SH-SY5Y (cell line): ENCODE data around the gene CD274.

Experiments used
- GATA2 ChIP-seq: IDR thresholded peaks from 2 replicates; pipeline ENCODE4 v1.6.1; 2011; ENCODE audit warnings: mild to moderate bottlenecking, low read depth, low read length
- GATA3 ChIP-seq: IDR thresholded peaks from 2 replicates; pipeline ENCODE4 v1.6.1; 2011; ENCODE audit warnings: low read depth, mild to moderate bottlenecking, low read length, moderate library complexity

GRCh38 chr9:5485378-5486085 lies 35.2 kb downstream of the CD274 start:
- no peak for TF ChIP-seq GATA2
- TF ChIP-seq GATA3: no peak
